SK-N-SH (cell line): Measurements from ENCODE around the gene ADAMTS17. TPM values are rescaled to one million over a fixed set of nuclear protein-coding genes. Genes with fewer than 3 reads are reported as not detected.

Experiments
- CTCF ChIA-PET: fragments of 300-600, 350-600 bp; formaldehyde crosslinking; extraction: SDS; loops from one replicate; lab custom pipeline; 2021; lab: Yijun Ruan, JAX
- POLR2A ChIA-PET: fragments of 350-600 bp; sonication (Branson Sonifier 250); formaldehyde crosslinking; extraction: SDS; loops from one replicate; lab custom pipeline; 2020; ENCODE audit warnings: antibody characterized with exemption, inconsistent platforms; lab: Yijun Ruan, JAX
- DNase-seq: peaks from one replicate; pipeline ENCODE4 v3.0.0; 2012
- H2AFZ ChIP-seq: fragments of 200-600 bp; sonication (generic); 2 replicates; pipeline ENCODE4 v1.8.1; 2016; ENCODE audit warnings: antibody characterized with exemption, mild to moderate bottlenecking, low read depth
- H3F3A ChIP-seq: fragments of 200-600 bp; sonication (generic); replicated peaks from 2 replicates; pipeline ENCODE3; 2016; ENCODE audit warnings: antibody characterized with exemption, mild to moderate bottlenecking; ENCODE audit not compliant: insufficient read depth
- H3K27ac ChIP-seq, 2 experiments: fragments of 200-500 bp in 1 of 2; fragments of 200-600 bp in 1 of 2; sonication (Bioruptor generic) in 1 of 2; sonication (generic), shearing (Covaris generic) in 1 of 2; 2 replicates each; pipeline versions ENCODE4 v1.5.1 to v1.6.1; 2014 to 2016; ENCODE audit warnings: low read depth in 2 of 2, inconsistent platforms in 1 of 2, low read length in 1 of 2, mild to moderate bottlenecking in 1 of 2, mixed read lengths in 1 of 2
- H3K27me3 ChIP-seq: fragments of 200-600 bp; sonication (generic), shearing (Covaris generic); 2 replicates; pipeline ENCODE4 v1.6.1; 2016; ENCODE audit warnings: mixed run types; ENCODE audit not compliant: insufficient read depth
- H3K36me3 ChIP-seq, 2 experiments: fragments of 200-500 bp in 1 of 2; fragments of 200-600 bp in 1 of 2; sonication (Bioruptor generic) in 1 of 2; sonication (generic) in 1 of 2; replicated peaks in 1 of 2; 2 replicates each; pipeline versions ENCODE3 to v1.5.1; 2014 to 2016; ENCODE audit warnings: low read length in 1 of 2, mild to moderate bottlenecking in 1 of 2; ENCODE audit not compliant: insufficient read depth in 2 of 2, control insufficient read depth in 1 of 2
- H3K4me1 ChIP-seq, 2 experiments: fragments of 200-500 bp in 1 of 2; fragments of 200-600 bp in 1 of 2; sonication (Bioruptor generic) in 1 of 2; sonication (generic), shearing (Covaris generic) in 1 of 2; 2 replicates each; pipeline versions ENCODE4 v1.5.1 to v1.6.1; 2014 to 2016; ENCODE audit warnings: low read depth in 1 of 2, low read length in 1 of 2, mixed run types in 1 of 2; ENCODE audit not compliant: insufficient read depth in 2 of 2, control insufficient read depth in 1 of 2
- H3K4me2 ChIP-seq: fragments of 200-600 bp; sonication (generic), shearing (Covaris generic); 2 replicates; pipeline ENCODE4 v1.6.1; 2017; ENCODE audit warnings: mixed run types
- H3K4me3 ChIP-seq, 2 experiments: fragments of 200-500 bp in 1 of 2; fragments of 200-600 bp in 1 of 2; sonication (Bioruptor generic) in 1 of 2; sonication (generic), shearing (Covaris generic) in 1 of 2; 2 replicates each; pipeline versions ENCODE4 v1.5.1 to v1.8.1; 2014 to 2016; ENCODE audit warnings: low read depth in 2 of 2, inconsistent platforms in 1 of 2, low read length in 1 of 2, mild to moderate bottlenecking in 1 of 2, mixed read lengths in 1 of 2, moderate library complexity in 1 of 2
- H3K79me2 ChIP-seq: fragments of 200-600 bp; sonication (generic); 2 replicates; pipeline ENCODE4 v1.8.1; 2017; ENCODE audit warnings: mild to moderate bottlenecking; ENCODE audit not compliant: insufficient read depth
- H3K9ac ChIP-seq: fragments of 200-600 bp; sonication (generic); 2 replicates; pipeline ENCODE4 v1.6.1; 2017; ENCODE audit warnings: mixed run types
- H3K9me2 ChIP-seq: fragments of 200-600 bp; sonication (generic); 2 replicates; pipeline ENCODE4 v1.6.1; 2017; ENCODE audit warnings: mixed run types
- H3K9me3 ChIP-seq: fragments of 200-600 bp; sonication (generic); 2 replicates; pipeline ENCODE4 v1.6.1; 2017; ENCODE audit warnings: mixed run types, mild to moderate bottlenecking, moderate library complexity
- H4K20me1 ChIP-seq: fragments of 200-600 bp; sonication (generic); 2 replicates; pipeline ENCODE4 v1.6.1; 2017; ENCODE audit warnings: mild to moderate bottlenecking, mixed run types; ENCODE audit not compliant: insufficient read depth
- CHD2 ChIP-seq: fragments of 150-350 bp; IDR thresholded peaks from 2 replicates; pipeline ENCODE4 v1.6.1; 2018; ENCODE audit warnings: low read length; ENCODE audit not compliant: partially characterized antibody
- GABPA ChIP-seq: IDR thresholded peaks from 2 replicates; pipeline ENCODE4 v1.4.0; 2012; ENCODE audit warnings: low read depth, mild to moderate bottlenecking
- JUND ChIP-seq: IDR thresholded peaks from 2 replicates; pipeline ENCODE4 v1.4.0; 2012
- MAX ChIP-seq: IDR thresholded peaks from 2 replicates; pipeline ENCODE4 v1.4.0; 2012; ENCODE audit warnings: low read depth
- MXI1 ChIP-seq: IDR thresholded peaks from 2 replicates; pipeline ENCODE4 v1.6.1; 2012; ENCODE audit warnings: mild to moderate bottlenecking, low read depth, low read length, improper control_type of control experiment
- POLR2AphosphoS5 ChIP-seq: IDR thresholded peaks from 2 replicates; pipeline ENCODE4 v1.6.1; 2012; ENCODE audit warnings: low read depth, low read length
- RAD21 ChIP-seq: IDR thresholded peaks from 2 replicates; pipeline ENCODE4 v1.6.1; 2012; ENCODE audit warnings: mild to moderate bottlenecking, low read length
- REST ChIP-seq: IDR thresholded peaks from 2 replicates; pipeline ENCODE4 v1.6.1; 2012; ENCODE audit warnings: mild to moderate bottlenecking, low read depth, low read length, moderate library complexity
- SMC3 ChIP-seq: IDR thresholded peaks from 2 replicates; pipeline ENCODE4 v1.6.1; 2012; ENCODE audit warnings: low read depth, low read length, improper control_type of control experiment
- TAF1 ChIP-seq: IDR thresholded peaks from 2 replicates; pipeline ENCODE4 v1.6.1; 2012; ENCODE audit warnings: low read depth, mild to moderate bottlenecking, low read length, moderate library complexity, borderline replicate concordance
- TCF12 ChIP-seq: IDR thresholded peaks from 2 replicates; pipeline ENCODE4 v1.4.0; 2012
- WGBS: methylation state at CpG from one replicate; pipeline ENCODE4 v1.1.6; 2017; ENCODE audit warnings: low lambda C conversion rate; 5-methylcytosine and 5-hydroxymethylcytosine counted together
- polyA plus RNA-seq, 3 experiments: library from polyadenylated mRNA; depleted of rRNA; stranded (reverse); fragments of >200 nt; gene quantifications; 2 replicates each; pipeline ENCODE4 v1.2.3, GENCODE V29; 2012
- TF ChIP-seq, protein P1 (sequence below): fragments of 200-600 bp; sonication (generic); IDR thresholded peaks from 2 replicates; pipeline ENCODE4 v1.6.1; 2017; ENCODE audit warnings: antibody characterized with exemption, mild to moderate bottlenecking, moderate library complexity
- TF ChIP-seq, protein P2 (sequence below): fragments of 150-350 bp; IDR thresholded peaks from 2 replicates; pipeline ENCODE4 v1.6.1; 2017; ENCODE audit warnings: antibody characterized with exemption, low read length, low read depth, borderline replicate concordance

Gene ADAMTS17
- polyA plus RNA-seq, 1 of the 3 experiments (the other 2 are of a cell fraction), result not detected

DNA sequence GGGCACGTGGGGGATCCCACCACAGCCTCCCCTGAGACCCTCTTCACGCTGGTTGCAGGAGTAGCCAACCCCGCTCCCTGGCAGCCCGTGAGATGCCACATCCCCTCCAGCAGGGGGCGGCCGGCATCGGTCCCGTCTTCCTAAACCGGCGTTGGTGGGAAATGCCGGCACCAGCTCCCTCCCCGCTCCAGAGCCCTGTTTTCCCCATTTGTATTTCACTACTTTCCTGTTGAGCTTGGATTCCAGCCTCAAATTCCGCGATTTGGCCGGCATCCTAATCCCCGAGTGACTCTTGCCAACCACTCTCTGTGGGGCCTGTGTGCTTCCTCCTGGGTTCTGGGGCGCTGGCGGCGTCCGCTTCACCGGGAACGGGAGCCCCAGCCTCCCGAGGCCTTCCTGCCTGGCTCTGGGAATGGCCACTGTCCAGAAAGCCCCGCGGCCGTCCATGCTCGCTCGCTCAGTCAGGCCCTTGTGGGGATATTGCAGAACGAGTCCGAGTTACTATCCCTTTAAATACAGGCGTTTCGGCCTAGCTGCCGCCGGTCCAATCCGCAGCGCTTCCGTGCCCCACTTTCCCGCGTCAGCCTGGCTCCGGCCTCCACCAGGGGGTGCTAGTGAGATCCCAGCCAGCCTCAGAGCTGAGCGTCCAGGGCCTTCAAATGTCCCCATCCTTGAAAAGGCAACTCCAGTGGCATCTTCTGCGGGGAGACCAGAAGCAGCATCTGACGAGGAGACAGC is 8.1 kb upstream of the ADAMTS17 start:
- H3K27me3 ChIP-seq, result no peaks in the 10 kb centered on the region
- H3K4me1 ChIP-seq, result peaks cover 0 to 3% of the 10 kb centered on the region in 2 experiments; a peak in 1 of 4 replicates
- 0 out of 2 replicates have a peak overlapping the region, but pooled peaks have one; percentile 68 for H2AFZ ChIP-seq
- 5% methylated on average over 15 of the region's 43 CpGs for WGBS
- peak; percentile 92 for DNase-seq
- peak overlapping the region; percentile 52; the same call in 1 of the 2 replicates for H3K4me2 ChIP-seq
- H3K9me3 ChIP-seq, result no peaks in the 10 kb centered on the region
- peak; percentile 57; the same call in 1 of the 2 replicates for TF ChIP-seq SMC3
- TF ChIP-seq TAF1, result no peak
- peak; percentile 66 for TF ChIP-seq RAD21
- TF ChIP-seq, protein P1, sequence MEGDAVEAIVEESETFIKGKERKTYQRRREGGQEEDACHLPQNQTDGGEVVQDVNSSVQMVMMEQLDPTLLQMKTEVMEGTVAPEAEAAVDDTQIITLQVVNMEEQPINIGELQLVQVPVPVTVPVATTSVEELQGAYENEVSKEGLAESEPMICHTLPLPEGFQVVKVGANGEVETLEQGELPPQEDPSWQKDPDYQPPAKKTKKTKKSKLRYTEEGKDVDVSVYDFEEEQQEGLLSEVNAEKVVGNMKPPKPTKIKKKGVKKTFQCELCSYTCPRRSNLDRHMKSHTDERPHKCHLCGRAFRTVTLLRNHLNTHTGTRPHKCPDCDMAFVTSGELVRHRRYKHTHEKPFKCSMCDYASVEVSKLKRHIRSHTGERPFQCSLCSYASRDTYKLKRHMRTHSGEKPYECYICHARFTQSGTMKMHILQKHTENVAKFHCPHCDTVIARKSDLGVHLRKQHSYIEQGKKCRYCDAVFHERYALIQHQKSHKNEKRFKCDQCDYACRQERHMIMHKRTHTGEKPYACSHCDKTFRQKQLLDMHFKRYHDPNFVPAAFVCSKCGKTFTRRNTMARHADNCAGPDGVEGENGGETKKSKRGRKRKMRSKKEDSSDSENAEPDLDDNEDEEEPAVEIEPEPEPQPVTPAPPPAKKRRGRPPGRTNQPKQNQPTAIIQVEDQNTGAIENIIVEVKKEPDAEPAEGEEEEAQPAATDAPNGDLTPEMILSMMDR, result peak; percentile 46
- TF ChIP-seq CHD2, result peak; percentile 24
- H3K9me2 ChIP-seq, result no peaks in the 10 kb centered on the region
- no peaks in the 10 kb centered on the region for H3F3A ChIP-seq
- H3K4me3 ChIP-seq, result peak overlapping the region; percentile 57 to 58; a peak in 3 of 4 replicates
- no peaks in the 10 kb centered on the region for H3K36me3 ChIP-seq
- H3K9ac ChIP-seq, result no peak overlapping the region
- H3K79me2 ChIP-seq, result no peaks in the 10 kb centered on the region
- CTCF ChIA-PET, result interaction anchor here (0.6 to 8.3 kb wide), 103 partner anchors 9 to 1076 kb away, joined by 3 to 184 read pairs (median 4); partner anchors contain the start of genes ADAMTS17, ASB7 and LINS1
- peak overlapping the region in 1 of 2 experiments; percentile 79; a peak in 2 of 4 replicates for H3K27ac ChIP-seq
- POLR2A ChIA-PET, result interaction anchor here (1.0 kb wide), 1 partner anchor 8 kb away, joined by 3 read pairs; the partner anchor contains the start of gene ADAMTS17
- no peaks in the 10 kb centered on the region for H4K20me1 ChIP-seq

DNA sequence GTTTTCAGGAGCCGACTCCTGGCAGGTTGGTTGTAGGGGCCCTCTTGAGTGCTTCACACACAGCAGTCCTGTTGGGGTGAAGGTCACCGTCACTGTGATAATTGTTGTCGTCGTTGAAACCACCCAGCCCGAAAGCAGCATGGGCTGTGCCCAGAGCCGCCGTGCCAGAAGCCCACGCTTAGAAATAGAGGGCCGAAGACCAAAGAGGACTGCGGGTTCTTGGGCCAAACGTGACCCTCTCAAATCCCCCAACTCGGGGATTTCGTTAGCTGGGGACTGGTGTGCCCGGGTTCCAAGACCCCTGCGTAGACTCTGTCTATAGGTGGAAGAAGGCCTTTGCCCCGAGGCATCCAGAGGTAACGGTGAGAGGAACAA is 7.5 kb upstream of the ADAMTS17 start:
- Histone ChIP-seq H3K36me3 (no peaks in the 10 kb centered on the region), H3K79me2 (no peaks in the 10 kb centered on the region), H3K9ac (no peak overlapping the region), H3K4me1 (peaks cover 0 to 3% of the 10 kb centered on the region in 2 experiments; a peak in 1 of 4 replicates), H4K20me1 (no peaks in the 10 kb centered on the region), H2AFZ (no peak overlapping the region), H3K4me3 (peak overlapping the region in 1 of 2 experiments; percentile 57; a peak in 1 of 4 replicates), H3F3A (no peaks in the 10 kb centered on the region), H3K4me2 (no peak overlapping the region), H3K9me3 (no peaks in the 10 kb centered on the region), H3K27me3 (no peaks in the 10 kb centered on the region), H3K27ac (no peak overlapping the region; a peak in 1 of 4 replicates), H3K9me2 (no peaks in the 10 kb centered on the region)
- no peak for DNase-seq
- CTCF ChIA-PET, result interaction anchor here (0.6 to 8.3 kb wide), 61 partner anchors 10 to 1076 kb away, joined by 3 to 184 read pairs (median 5); partner anchors contain the start of genes ADAMTS17, ASB7 and LINS1
- POLR2A ChIA-PET, result no interaction called here
- TF ChIP-seq, protein P2, sequence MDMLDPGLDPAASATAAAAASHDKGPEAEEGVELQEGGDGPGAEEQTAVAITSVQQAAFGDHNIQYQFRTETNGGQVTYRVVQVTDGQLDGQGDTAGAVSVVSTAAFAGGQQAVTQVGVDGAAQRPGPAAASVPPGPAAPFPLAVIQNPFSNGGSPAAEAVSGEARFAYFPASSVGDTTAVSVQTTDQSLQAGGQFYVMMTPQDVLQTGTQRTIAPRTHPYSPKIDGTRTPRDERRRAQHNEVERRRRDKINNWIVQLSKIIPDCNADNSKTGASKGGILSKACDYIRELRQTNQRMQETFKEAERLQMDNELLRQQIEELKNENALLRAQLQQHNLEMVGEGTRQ, result no peak
- TF ChIP-seq JUND, result no peak
- TF ChIP-seq MAX, result no peak
- no peak for TF ChIP-seq GABPA
- TF ChIP-seq TCF12, result no peak
- no peak for TF ChIP-seq TAF1
- no peak for TF ChIP-seq REST
- TF ChIP-seq MXI1, result no peak
- TF ChIP-seq POLR2AphosphoS5, result no peak
- 73% methylated on average over 9 of the region's 17 CpGs for WGBS
